Pancreas (tissue), 10 donors: Measurements from ENCODE around the gene CD44. TPM values are rescaled to one million over a fixed set of nuclear protein-coding genes. Genes with fewer than 3 reads are reported as not detected.

Source experiments
- ATAC-seq, 4 donors: fragments of 200-7000 bp; cut with Tn5 transposase; one replicate each; pipeline versions ENCODE4 v1.8.0 to v1.9.1; 2020; ENCODE audit warnings: mild to moderate bottlenecking in 4 of 4, moderate library complexity in 4 of 4
- DNase-seq, 6 donors: peaks; one replicate each; pipeline ENCODE4 v3.0.0-alpha.2; 2020
- FAIRE-seq: peaks from 2 replicates; lab custom pipeline; 2012; peaks lifted over from hg19 to GRCh38; lab: Jason Lieb, UNC
- H3K27ac ChIP-seq, 4 donors: fragments of 200-600 bp; sonication (generic); 1 replicate in 3 of 4; 2 replicates in 1 of 4; pipeline versions ENCODE4 v1.5.0 to v1.8.0; 2020
- H3K27me3 ChIP-seq, 4 donors: fragments of 200-600 bp; one replicate each; pipeline ENCODE4 v1.8.0; 2021
- H3K36me3 ChIP-seq, 3 donors: fragments of 200-600 bp; sonication (generic) in 1 of 3; one replicate each; pipeline versions ENCODE4 v1.5.0 to v1.8.0; 2020 to 2021
- H3K4me1 ChIP-seq, 3 donors: fragments of 200-600 bp; one replicate each; pipeline ENCODE4 v1.8.0; 2021
- H3K4me3 ChIP-seq, 4 donors: fragments of 200-600 bp; sonication (generic) in 2 of 4; one replicate each; pipeline versions ENCODE4 v1.5.0 to v1.8.0; 2020 to 2021
- H3K9me3 ChIP-seq, 4 donors: fragments of 200-600 bp; one replicate each; pipeline ENCODE4 v1.8.0; 2021
- CTCF ChIP-seq, 4 donors: fragments of 200-600 bp; sonication (generic) in 3 of 4; IDR thresholded peaks; one replicate each; pipeline versions ENCODE4 v1.5.0 to v1.8.0; 2021; ENCODE audit warnings: antibody characterized with exemption in 4 of 4
- WGBS, 2 donors: extraction: QIAGEN DNeasy Blood & Tissue Kit; methylation state at CpG; one replicate each; pipeline ENCODE4 v1.1.7; 2013; 5-methylcytosine and 5-hydroxymethylcytosine counted together
- intact Hi-C, 3 donors: fragments of 100-400 bp; cut with DNase I; formaldehyde crosslinking; loops; one replicate each; pipeline versions ENCODE4 v1.11.1 to v1.14.2; 2022
- polyA plus RNA-seq, 2 donors: library from polyadenylated mRNA; stranded (reverse); fragments of 200-250 nt; gene quantifications; one replicate each; pipeline ENCODE4 v1.2.3, GENCODE V29; 2013
- total RNA-seq, 6 donors: library from RNA; stranded (reverse); fragmentation: NEBNext Ultra II Directional in 4 of 6; extraction: Animal tissue kit (Norgen Biotek cat#: 25700) in 4 of 6; gene quantifications; one replicate each; pipeline versions ENCODE4 v1.2.1 to v1.2.4, GENCODE V29; 2021 to 2023
- donor health status: healthy with polysubstance abuse.
- donor health status: DM: no; HTN: no; CAD: no; lungs with moderate emphysema.
- donor health status: DM: no; HTN: no; CAD: no.
- donor health status: control.
- donor health status: control.
- donor health status: Bipolar disorder and iron deficiency.
- donor health status: DM: yes; HTN: yes; CAD: no.
- donor health status: DM: no; HTN: no; CAD: no.
- donor health status: DM: no; HTN: no; CAD: no.
- donor health status: DM: yes; HTN: yes; CAD: no.

Gene CD44
- total and polyA plus RNA-seq, 8 donors: 133 to 677 (median 375) TPM

DNA sequence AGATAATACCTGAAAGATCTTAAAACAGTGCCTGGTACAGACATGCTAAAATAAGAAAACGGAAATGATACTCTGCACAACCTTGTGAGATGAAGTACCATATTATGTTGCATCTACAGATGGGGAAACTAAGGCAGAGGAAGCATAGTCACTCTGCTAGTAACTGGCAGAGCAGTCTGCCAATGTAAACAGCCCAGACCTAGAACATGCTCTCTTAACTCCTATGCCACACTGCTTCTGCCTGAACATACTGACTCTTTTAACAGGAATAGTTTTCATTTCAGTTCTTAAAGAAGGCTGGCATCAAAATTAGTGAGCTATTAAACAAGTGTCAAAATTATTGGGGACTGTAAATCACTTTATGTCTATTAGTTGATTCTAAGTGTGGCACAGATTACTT lies 99.9 kb downstream of the CD44 start:
- Histone ChIP-seq H3K27ac (no peak overlapping the region), H3K4me1 (peaks cover 11 to 56% (median 47%) of the 10 kb centered on the region in 3 donors), H3K27me3 (no peaks in the 10 kb centered on the region), H3K36me3 (no peaks in the 10 kb centered on the region), H3K9me3 (no peaks in the 10 kb centered on the region), H3K4me3 (no peak overlapping the region)
- WGBS, 2 donors: 39 to 45% methylated on average over 1 of the region's 1 CpG
- no peak for TF ChIP-seq CTCF (IDR thresholded peaks at IDR 0.05)
- intact Hi-C loops: no loop called here
- no peak for ATAC-seq
- no peak for DNase-seq
- no peak for FAIRE-seq

GRCh38 chr11:35239471-35240075 lies 100.6 kb downstream of the CD44 start:
- intact Hi-C loops: no loop called here
- no peak overlapping the region for H3K4me3 ChIP-seq
- H3K4me1 ChIP-seq: peaks cover 11 to 59% (median 47%) of the 10 kb centered on the region in 3 donors
- no peaks in the 10 kb centered on the region for H3K27me3 ChIP-seq
- H3K27ac ChIP-seq: no peak overlapping the region
- WGBS, 2 donors: 65 to 70% methylated on average over 4 of the region's 4 CpGs
- H3K9me3 ChIP-seq: no peaks in the 10 kb centered on the region
- H3K36me3 ChIP-seq: no peaks in the 10 kb centered on the region
- no peak for TF ChIP-seq CTCF (IDR thresholded peaks at IDR 0.05)
- DNase-seq: no peak
- FAIRE-seq: no peak
- ATAC-seq: no peak

- no peaks in the 10 kb centered on the region for H3K36me3 ChIP-seq
- no peak overlapping the region for H3K4me3 ChIP-seq
- H3K27ac ChIP-seq: no peak overlapping the region
- FAIRE-seq: no peak
- intact Hi-C loops: no loop called here
- no peaks in the 10 kb centered on the region for H3K9me3 ChIP-seq
- ATAC-seq: no peak
- H3K27me3 ChIP-seq: no peaks in the 10 kb centered on the region
- peaks cover 11 to 46% (median 36%) of the 10 kb centered on the region in 3 donors for H3K4me1 ChIP-seq
- DNase-seq: no peak
- WGBS, 2 donors: 95 to 100% methylated on average over 1 of the region's 1 CpG
- no peak for TF ChIP-seq CTCF (IDR thresholded peaks at IDR 0.05)
Measured at GRCh38 chr11:35241083-35241482, 102.1 kb downstream of the CD44 start.

- intact Hi-C loops: no loop called here
- no peaks in the 10 kb centered on the region for H3K27me3 ChIP-seq
- H3K4me1 ChIP-seq: peaks cover 8 to 41% (median 31%) of the 10 kb centered on the region in 3 donors
- no peak for TF ChIP-seq CTCF (IDR thresholded peaks at IDR 0.05)
- no peaks in the 10 kb centered on the region for H3K36me3 ChIP-seq
- ATAC-seq: no peak
- DNase-seq: no peak
- WGBS, 2 donors: 96 to 100% methylated on average over 1 of the region's 1 CpG
- no peak overlapping the region for H3K4me3 ChIP-seq
- H3K9me3 ChIP-seq: no peaks in the 10 kb centered on the region
- H3K27ac ChIP-seq: no peak overlapping the region
- FAIRE-seq: no peak
Measured at GRCh38 chr11:35241531-35241930, 102.6 kb downstream of the CD44 start.
